Stimulated activated CD8-positive, alpha-beta memory T cell treated with anti-CD3 and anti-CD28 coated beads, Interleukin-15, amount 100 ng/mL, for 4 hours (primary cell): ENCODE measurements around the gene RECK.
A peak's percentile ranks its signal among the peaks of the same experiment; 100 is the strongest.

Experiments used
- DNase-seq, 2 donors: peaks; one replicate each; pipeline ENCODE4 v3.0.0-alpha.2; 2020; ENCODE audit warnings: low read depth in 2 of 2

The RECK gene

GRCh38 chr9:36140086-36141084, 103.7 kb downstream of the RECK start:
- DNase-seq = no peak

- DNase-seq = no peak
These were observed 104.6 kb downstream of the RECK start for GRCh38 chr9:36141288-36141687.

DNA sequence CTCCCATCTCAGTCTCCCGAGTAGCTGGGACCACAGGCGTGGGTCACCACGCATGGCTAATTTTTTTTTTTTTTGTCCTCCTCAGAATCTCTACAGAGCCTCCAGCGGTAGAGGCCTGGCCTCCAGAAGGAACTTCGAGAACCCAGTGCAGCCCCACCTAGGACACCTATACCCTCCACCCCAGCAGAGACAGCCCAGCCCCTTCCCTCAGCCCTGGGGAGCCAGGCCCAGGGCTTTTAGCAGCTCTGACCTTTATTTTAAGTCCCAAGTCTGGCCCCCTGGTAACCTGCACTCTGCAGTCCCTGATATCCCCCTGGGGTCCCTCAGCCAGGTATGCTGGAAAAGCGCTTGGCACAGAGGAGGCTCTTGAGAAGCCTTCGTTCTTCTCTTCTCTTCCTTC, 105.0 kb downstream of the RECK start:
- DNase-seq = no peak

DNA sequence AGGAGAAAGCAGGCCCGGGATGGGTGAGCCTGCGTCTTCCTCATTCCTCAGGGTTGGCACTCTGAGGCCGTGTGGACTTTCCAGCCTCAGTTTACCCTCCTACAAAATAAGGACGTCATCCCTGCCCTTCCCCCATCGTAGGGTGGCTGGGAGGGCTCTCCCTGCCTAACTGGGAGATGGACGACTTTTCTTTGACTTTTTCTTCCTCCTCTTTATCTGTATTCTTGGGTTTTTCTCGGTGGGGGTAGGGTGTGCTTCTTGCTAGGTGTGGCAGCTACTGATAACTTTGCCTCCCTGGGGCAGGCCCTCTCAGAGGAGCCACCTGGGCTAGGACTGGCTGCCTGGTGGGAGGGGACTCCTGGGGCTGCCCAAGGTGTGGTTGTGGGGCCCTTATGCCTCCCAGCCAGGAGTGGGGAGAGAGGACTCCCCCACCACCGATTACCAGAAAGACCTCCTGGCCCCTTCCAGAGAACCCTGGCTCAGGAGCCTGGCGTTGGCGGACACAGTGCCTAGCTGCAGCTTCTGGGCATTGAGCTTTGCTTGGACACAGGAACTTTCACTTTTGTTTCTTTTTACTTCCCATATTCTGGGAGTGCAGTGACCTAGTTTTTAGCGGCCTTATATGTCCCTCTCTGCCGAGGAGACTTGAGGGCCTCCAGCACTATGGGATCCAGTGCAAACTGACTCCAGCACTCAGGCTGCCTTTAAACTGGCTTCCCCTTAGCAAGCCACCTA, 106.0 kb downstream of the RECK start:
- no peak for DNase-seq

GRCh38 chr9:36143245-36143641, 106.5 kb downstream of the RECK start:
- DNase-seq = no peak

DNA sequence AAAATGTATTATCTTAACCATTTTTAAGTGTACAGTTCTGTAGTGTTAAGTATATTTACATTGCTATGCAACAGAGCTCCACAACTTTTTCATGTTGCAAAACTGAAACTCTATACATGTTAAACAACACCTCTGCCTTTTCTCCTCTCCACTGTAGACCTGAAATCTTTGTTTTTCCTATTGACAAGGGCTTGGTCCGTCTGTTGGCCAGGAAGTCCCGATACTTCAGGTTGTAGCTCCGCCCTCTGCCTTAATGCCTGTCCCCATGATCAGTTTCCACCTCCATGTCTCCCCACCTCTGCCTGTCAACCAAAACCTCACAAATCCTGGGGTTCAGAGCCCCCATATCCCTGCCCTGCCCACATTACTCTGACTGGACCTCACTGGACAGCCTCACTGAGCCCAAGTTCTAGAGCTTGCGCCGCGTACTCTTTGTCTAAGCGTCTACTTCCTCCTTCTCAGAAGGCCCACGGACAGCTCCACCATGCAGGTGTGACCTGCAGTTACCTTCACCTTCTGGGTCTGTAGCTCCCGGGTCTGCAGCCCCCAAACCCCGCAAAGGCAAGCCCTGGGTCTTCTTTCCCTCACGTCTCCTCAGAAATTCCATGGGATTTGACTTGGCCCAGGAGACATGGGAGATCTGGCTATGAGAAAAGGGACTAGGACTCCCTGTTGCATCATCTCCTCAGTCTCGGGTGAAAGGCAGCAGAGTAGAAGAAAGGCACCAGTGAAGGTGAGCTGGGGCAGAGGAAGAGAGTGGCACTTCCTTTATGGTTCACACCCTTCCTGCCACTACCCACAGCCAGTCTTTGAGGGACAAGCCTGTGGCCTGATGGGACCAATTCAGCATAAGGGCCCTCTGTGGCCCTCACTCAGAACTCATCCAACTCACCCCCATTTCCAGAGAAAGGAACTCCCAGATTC, 107.9 kb downstream of the RECK start:
- DNase-seq = no peak

DNA sequence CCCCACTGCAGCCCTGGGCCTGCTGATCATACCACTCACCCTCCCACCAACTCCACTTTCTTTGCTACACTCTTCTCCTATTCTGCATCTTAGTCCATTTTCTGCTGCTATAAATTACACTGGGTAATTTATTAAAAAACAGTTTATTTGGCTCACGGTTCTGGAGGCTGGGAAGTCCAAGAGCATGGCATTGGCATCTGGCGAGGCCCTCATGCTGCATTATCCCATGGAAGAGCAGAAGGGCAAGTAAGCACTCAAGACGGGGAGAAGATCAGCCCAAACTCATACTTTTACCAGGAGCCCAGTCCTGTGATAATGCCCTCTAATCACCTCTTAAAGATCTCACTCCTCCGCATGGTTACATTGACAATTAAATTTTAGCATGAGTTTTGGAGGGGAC, 109.3 kb downstream of the RECK start:
- no peak for DNase-seq

GRCh38 chr9:36146651-36147050, 109.9 kb downstream of the RECK start:
- DNase-seq = no peak

DNA sequence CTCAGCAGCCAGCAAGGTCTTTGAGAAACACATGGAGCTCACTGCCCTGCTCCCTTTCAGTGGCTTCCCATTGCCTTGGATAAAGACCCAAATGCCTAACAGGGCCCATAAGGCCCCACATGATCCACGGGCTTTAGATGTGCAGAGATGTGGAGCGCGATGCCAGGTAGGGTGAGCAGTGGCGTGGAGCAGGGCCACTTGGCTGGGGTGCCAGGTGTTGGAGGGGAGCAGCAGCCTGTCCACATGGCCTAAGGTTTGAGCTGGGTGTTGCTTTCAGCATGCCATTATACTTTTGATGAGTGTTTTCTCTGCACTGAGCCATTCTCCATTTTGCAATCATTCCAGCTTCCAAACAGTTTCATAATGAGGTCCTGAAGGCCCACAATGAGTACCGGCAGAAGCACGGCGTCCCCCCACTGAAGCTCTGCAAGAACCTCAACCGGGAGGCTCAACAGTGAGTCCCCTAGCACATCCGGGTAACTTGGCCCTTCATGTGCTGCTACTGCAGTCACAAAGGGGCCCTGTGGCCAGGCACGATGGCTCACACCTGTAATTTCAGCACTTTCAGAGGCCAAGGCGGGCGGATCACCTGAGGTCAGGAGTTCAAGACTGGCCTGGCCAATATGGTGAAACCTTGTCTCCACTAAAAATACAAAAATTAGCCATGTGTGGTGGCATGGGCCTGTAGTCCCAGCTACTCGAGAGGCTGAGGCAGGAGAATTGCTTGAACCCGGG, 110.9 kb downstream of the RECK start:
- no peak for DNase-seq

- peak; percentile 55 to 72 for DNase-seq
These were observed 111.8 kb downstream of the RECK start for GRCh38 chr9:36148311-36149051.

- no peak for DNase-seq
These were observed 112.5 kb downstream of the RECK start for GRCh38 chr9:36149197-36149596.

GRCh38 chr9:36150574-36151315, 114.0 kb downstream of the RECK start:
- DNase-seq = no peak

GRCh38 chr9:36151316-36152210, 114.8 kb downstream of the RECK start:
- peak; percentile 81 to 90 for DNase-seq

GRCh38 chr9:36152741-36153438, 116.2 kb downstream of the RECK start:
- DNase-seq = no peak

GRCh38 chr9:36153746-36154145, 117.0 kb downstream of the RECK start:
- no peak for DNase-seq

DNA sequence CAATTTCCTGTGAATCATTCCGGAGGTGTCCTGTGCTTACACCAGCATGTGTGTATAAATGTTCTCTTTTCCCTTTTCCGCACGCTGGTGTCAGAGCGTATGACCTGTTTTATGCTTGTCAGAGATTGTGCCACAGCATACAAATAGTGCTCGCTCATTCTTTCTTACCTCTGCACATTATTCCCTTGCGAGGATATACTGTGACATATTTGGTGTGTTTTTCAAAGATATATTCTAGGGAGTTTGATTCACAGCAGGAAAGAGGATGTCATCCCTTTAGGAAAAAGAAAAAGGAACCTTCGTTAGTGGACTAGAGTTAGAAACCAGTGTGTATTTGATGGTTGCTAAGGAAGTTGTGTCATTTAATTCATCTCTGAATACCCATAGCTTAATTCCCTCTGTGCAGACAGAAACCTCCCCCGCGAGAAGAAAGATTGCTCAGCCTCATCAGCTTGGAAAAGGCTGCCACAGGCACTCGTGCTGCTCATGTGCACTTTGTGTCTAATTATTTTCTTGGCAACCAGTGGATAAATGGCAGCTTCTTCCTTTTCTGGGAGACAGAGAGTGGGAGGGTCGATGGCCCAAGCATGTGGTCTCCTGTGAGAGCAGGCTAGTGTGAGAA, 117.7 kb downstream of the RECK start:
- DNase-seq = no peak

DNA sequence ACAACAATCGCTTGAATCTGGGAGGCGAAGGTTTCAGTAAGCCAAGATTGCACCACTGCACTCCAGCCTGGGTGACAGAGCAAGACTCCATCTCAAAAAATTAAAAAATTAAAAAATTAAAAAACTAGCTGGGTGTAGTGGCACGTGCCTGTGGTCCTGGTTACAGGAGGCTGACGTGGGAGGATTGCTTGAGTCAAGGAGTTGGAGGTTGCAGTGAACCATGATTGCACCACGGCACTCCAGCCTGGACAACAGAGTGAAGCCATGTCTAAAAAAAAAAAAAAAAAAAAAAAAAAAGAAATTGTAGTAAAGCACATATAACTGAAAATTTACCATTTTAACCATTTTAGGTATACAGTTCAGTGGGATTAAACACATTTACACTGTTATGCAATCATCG, 119.4 kb downstream of the RECK start:
- DNase-seq = no peak

DNA sequence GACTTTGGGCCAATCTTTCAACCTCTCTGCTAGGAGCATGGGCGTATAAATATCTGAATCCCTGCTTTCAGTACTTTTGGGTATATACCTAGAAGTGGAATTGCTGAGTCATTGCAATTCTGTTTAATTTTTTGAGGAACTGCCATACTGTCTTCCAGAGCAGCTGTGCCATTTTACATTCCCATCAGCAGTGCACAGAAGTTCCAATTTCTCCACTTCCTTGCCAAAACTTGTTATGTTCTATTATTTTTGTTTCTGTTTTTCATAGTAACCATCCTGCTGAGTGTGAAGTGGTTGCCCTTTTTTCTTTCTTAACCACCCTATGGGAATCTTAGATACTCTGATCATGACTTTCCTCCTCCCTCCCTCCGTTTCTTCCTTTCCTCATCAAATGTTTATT, 121.4 kb downstream of the RECK start:
- no peak for DNase-seq
